ENCODE data around the gene VN1R5.

DNA sequence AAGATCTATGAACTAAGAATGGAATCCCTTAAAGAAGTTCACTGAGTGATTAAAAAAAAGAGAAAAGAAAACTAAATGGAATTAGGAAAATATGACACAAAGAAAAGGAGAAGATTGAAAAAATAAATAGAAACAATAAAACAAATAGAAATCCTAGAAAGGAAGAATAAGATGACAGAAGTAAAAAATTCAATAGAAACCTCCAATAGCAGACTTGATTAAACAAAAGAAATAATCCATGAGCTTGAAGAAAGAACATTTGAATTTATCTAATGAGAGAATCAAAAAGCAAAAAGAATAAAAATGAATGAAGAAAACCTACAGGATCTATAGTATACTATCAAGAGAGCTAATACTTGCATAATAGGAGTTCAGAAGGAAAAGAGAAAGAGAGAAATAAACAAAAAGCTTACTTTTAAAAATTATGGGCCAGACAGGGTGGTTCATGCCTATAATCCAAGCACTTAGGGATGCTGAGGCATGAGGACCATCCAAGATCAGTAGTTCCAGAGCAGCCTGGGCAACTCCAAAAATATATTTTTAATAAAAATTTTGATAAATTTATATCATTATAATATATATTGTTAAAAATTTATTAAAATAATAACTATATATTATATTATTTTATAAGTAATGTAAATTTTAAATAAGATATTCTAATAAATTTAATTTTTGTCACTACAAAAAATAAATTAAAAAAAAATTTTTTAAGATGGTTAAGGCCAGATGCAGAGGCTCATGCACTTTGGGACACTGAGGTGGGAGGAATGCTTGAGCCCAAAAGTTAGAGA is 9.4 kb upstream of the VN1R5 start:
- TF ChIP-seq CTCF (IDR thresholded peaks at IDR 0.05): no peak
- TF ChIP-seq POLR2AphosphoS5 (IDR thresholded peaks at IDR 0.05): no peak
- no peak for TF ChIP-seq POLR2A (IDR thresholded peaks at IDR 0.05)
